A549 treated with AZD9567 at 1 μM for 4 hours (cell line): ENCODE data around the gene IMMP1L. TPM values are rescaled to one million over a fixed set of nuclear protein-coding genes. Genes with fewer than 3 reads are reported as not detected.

Source experiments
- total RNA-seq: library from RNA; stranded (reverse); fragments of 200-300 nt; extraction: Qiagen RNA extraction; gene quantifications from 5 replicates; pipeline ENCODE4 v1.2.3, GENCODE V29; 2022; ENCODE audit not compliant: insufficient read depth

IMMP1L gene, protein sequence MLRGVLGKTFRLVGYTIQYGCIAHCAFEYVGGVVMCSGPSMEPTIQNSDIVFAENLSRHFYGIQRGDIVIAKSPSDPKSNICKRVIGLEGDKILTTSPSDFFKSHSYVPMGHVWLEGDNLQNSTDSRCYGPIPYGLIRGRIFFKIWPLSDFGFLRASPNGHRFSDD
- 17.9 to 64.6 TPM (median 53.9 TPM) in 5 replicates for total RNA-seq

DNA sequence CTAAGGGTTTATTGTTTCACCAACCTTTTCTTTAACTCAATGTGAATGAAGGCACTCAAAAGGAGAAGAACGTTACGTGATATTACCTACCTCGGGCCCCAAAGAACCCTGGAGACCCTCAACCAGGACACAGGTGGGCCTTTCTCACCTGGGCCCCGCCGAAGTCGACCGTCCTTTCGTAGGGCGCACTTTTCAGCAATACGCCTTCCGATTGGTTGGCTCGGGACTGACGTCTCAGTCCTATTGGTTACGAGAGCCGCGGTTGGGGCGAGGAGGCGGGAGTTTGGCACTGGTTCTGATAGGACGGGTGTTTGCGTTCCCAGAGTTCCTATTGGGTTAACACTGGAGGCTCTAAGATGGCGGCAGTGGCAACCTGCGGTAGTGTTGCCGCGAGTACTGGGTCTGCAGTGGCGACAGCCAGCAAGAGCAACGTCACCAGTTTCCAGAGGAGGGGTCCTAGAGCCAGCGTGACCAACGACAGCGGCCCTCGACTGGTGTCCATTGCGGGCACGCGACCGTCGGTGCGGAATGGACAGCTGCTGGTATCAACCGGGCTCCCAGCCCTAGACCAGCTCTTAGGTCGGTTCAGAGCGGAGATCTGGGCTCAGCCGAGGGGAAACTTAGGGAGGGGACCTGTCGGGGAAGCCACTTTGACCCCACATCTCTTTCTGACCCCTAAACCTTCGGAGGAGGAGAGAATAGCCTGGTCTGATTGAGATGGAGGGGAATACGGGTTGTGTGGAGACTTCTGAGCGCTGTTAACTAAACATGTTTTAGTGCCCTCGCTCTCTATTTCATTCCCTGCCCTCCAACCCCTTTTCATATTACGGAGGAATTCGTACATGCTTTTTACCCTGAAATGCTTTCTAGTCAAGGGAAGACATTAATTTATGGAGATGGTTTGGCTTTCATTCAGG lies at the start of gene IMMP1L, which contains the start of gene ELP4:
Gene IMMP1L, minus strand, starts transcription at position 194 of the 917 bp plus-strand sequence. CDS start 46,346 bp downstream, outside the sequence.
Gene ELP4, plus strand, starts transcription at position 339 of the 917 bp plus-strand sequence. Its CDS starts 18 bp downstream, at position 357.

Other genes with a start within 250 kb of the IMMP1L start
- gene DCDC1, start 139.9 kb downstream of the IMMP1L start, total RNA-seq, result 0.37 to 0.67 TPM (median 0.40 TPM) in 5 replicates
- gene DNAJC24, start 139.8 kb downstream of the IMMP1L start, total RNA-seq, result 7.4 to 11.9 TPM (median 10.6 TPM) in 5 replicates
- gene ELP4, start 145 bp upstream of the IMMP1L start, total RNA-seq, result 8.1 to 17.1 TPM (median 9.1 TPM) in 5 replicates